SW480 (cell line): ENCODE data around the gene C2CD3.
A peak's percentile ranks its signal among the peaks of the same experiment; 100 is the strongest.

Experiments used
- DNase-seq: peaks from one replicate; pipeline ENCODE4 v3.0.0-alpha.2; 2016; ENCODE audit warnings: low spot score

The C2CD3 gene

GRCh38 chr11:73980001-73980961, 190.5 kb downstream of the C2CD3 start:
- DNase-seq: no peak

GRCh38 chr11:73978576-73979086, 192.2 kb downstream of the C2CD3 start:
- no peak for DNase-seq

- DNase-seq: no peak
Measured at GRCh38 chr11:73977856-73978519, 192.8 kb downstream of the C2CD3 start.

- DNase-seq: no peak
Measured at GRCh38 chr11:73976451-73977151, 194.2 kb downstream of the C2CD3 start.

- DNase-seq: no peak
Measured at GRCh38 chr11:73975479-73975757, 195.4 kb downstream of the C2CD3 start.

- DNase-seq: no peak
Measured at GRCh38 chr11:73974604-73975478, 196.0 kb downstream of the C2CD3 start.

GRCh38 chr11:73972620-73973449, 198.0 kb downstream of the C2CD3 start:
- peak; percentile 60 for DNase-seq

- no peak for DNase-seq
Measured at GRCh38 chr11:73972187-73972586, 198.6 kb downstream of the C2CD3 start.

- no peak for DNase-seq
Measured at GRCh38 chr11:73971175-73971719, 199.6 kb downstream of the C2CD3 start.

GRCh38 chr11:73969991-73970800, 200.6 kb downstream of the C2CD3 start:
- no peak for DNase-seq

GRCh38 chr11:73969091-73969490, 201.7 kb downstream of the C2CD3 start:
- no peak for DNase-seq

GRCh38 chr11:73968356-73968966, 202.3 kb downstream of the C2CD3 start:
- no peak for DNase-seq

- DNase-seq: no peak
Measured at GRCh38 chr11:73965764-73966121, 205.1 kb downstream of the C2CD3 start.

GRCh38 chr11:73965076-73965763, 205.6 kb downstream of the C2CD3 start:
- DNase-seq: no peak

- no peak for DNase-seq
Measured at GRCh38 chr11:73963861-73964260, 206.9 kb downstream of the C2CD3 start.
